GM12872 (cell line): Measurements from ENCODE around the gene NREP.

Experiments used
- CTCF ChIP-seq: IDR thresholded peaks from 3 replicates; pipeline ENCODE4 v1.5.1; 2011; ENCODE audit warnings: low read depth, mild to moderate bottlenecking, low read length, moderate library complexity; ENCODE audit not compliant: insufficient read depth

NREP gene

GRCh38 chr5:111756581-111757354, at the start of gene NREP:
NREP (minus strand) TSS chr5:111757194; CDS start chr5:111755772, 1,422 bp downstream.
- TF ChIP-seq CTCF = no peak

GRCh38 chr5:111806753-111807152, 49.8 kb upstream of the NREP start:
- TF ChIP-seq CTCF = no peak

GRCh38 chr5:111806156-111806555, 49.2 kb upstream of the NREP start:
- TF ChIP-seq CTCF = no peak

GRCh38 chr5:111805071-111805470, 48.1 kb upstream of the NREP start:
- no peak for TF ChIP-seq CTCF

GRCh38 chr5:111800351-111800750, 43.4 kb upstream of the NREP start:
- TF ChIP-seq CTCF = no peak

GRCh38 chr5:111795142-111795541, 38.1 kb upstream of the NREP start:
- TF ChIP-seq CTCF = no peak

- no peak for TF ChIP-seq CTCF
These were observed 35.6 kb upstream of the NREP start for GRCh38 chr5:111792471-111793058.
